ENCODE data around the gene SEC14L1.
A peak's percentile ranks its signal among the peaks of the same experiment; 100 is the strongest.

Gene SEC14L1

GRCh38 chr17:77163511-77164280 lies 22.9 kb downstream of the SEC14L1 start:
- DNase-seq (ENCODE audit: low spot score): no peak

- DNase-seq (ENCODE audit: low spot score): peak; percentile 94
These were observed 23.8 kb downstream of the SEC14L1 start for GRCh38 chr17:77164483-77165091.

- no peak for DNase-seq (ENCODE audit: low spot score)
These were observed 24.8 kb downstream of the SEC14L1 start for GRCh38 chr17:77165577-77165976.

- no peak for DNase-seq (ENCODE audit: low spot score)
These were observed 26.9 kb downstream of the SEC14L1 start for GRCh38 chr17:77167472-77168306.

GRCh38 chr17:77173104-77173503 lies 32.3 kb downstream of the SEC14L1 start:
- DNase-seq (ENCODE audit: low spot score): no peak

GRCh38 chr17:77174928-77175661 lies 34.3 kb downstream of the SEC14L1 start:
- no peak for DNase-seq (ENCODE audit: low spot score)

- no peak for DNase-seq (ENCODE audit: low spot score)
These were observed 36.4 kb downstream of the SEC14L1 start for GRCh38 chr17:77177002-77177741.

GRCh38 chr17:77178050-77178449 lies 37.3 kb downstream of the SEC14L1 start:
- DNase-seq (ENCODE audit: low spot score): peak; percentile 46

GRCh38 chr17:77178563-77178962 lies 37.8 kb downstream of the SEC14L1 start:
- peak; percentile 75 for DNase-seq (ENCODE audit: low spot score)

GRCh38 chr17:77180503-77181357 lies 40.0 kb downstream of the SEC14L1 start:
- no peak for DNase-seq (ENCODE audit: low spot score)

- no peak for DNase-seq (ENCODE audit: low spot score)
These were observed 41.7 kb downstream of the SEC14L1 start for GRCh38 chr17:77182205-77183172.

GRCh38 chr17:77184474-77184873 lies 43.7 kb downstream of the SEC14L1 start:
- DNase-seq (ENCODE audit: low spot score): no peak

GRCh38 chr17:77185137-77185536 lies 44.4 kb downstream of the SEC14L1 start:
- peak; percentile 74 for DNase-seq (ENCODE audit: low spot score)

GRCh38 chr17:77186141-77186604 lies 45.4 kb downstream of the SEC14L1 start:
- peak; percentile 71 for DNase-seq (ENCODE audit: low spot score)

- no peak for DNase-seq (ENCODE audit: low spot score)
These were observed 47.6 kb downstream of the SEC14L1 start for GRCh38 chr17:77188084-77189066.

- no peak for DNase-seq (ENCODE audit: low spot score)
These were observed 48.4 kb downstream of the SEC14L1 start for GRCh38 chr17:77189148-77189547.

- no peak for DNase-seq (ENCODE audit: low spot score)
These were observed 49.8 kb downstream of the SEC14L1 start for GRCh38 chr17:77190576-77190975.

- DNase-seq (ENCODE audit: low spot score): peak; percentile 85
These were observed 50.5 kb downstream of the SEC14L1 start for GRCh38 chr17:77191244-77191643.

Data from cerebellar cortex (tissue), 1 donor.